ENCODE data around the gene WDR86. TPM values are rescaled to one million over a fixed set of nuclear protein-coding genes. Genes with fewer than 3 reads are reported as not detected.

Gene WDR86
- total RNA-seq, 1 donor from 2014 or later: 51.1 TPM

Small RNA genes within 50 kb of the gene (small RNA-seq; reads per million reads assigned to genes)
- not detected for gene MIR3907 (ENCODE audit: low replicate concordance)

Other genes with a start within 250 kb of the WDR86 start
- gene GBX1, start 242.3 kb downstream of the WDR86 start, total RNA-seq: not detected
- gene ASB10, start 222.8 kb downstream of the WDR86 start, total RNA-seq: not detected
- not detected for gene H2BK1, start 199.6 kb downstream of the WDR86 start, total RNA-seq
- gene ABCF2, start 182.8 kb downstream of the WDR86 start, total RNA-seq: 20.7 TPM
- 11.3 TPM for gene CHPF2, start 177.6 kb downstream of the WDR86 start, total RNA-seq
- 85.1 TPM for gene SMARCD3, start 161.3 kb downstream of the WDR86 start, total RNA-seq
- gene NUB1, start 68.2 kb downstream of the WDR86 start, total RNA-seq: 37.4 TPM
- 0.25 TPM for gene CRYGN, start 30.1 kb upstream of the WDR86 start, total RNA-seq
- gene RHEB, start 109.9 kb upstream of the WDR86 start, total RNA-seq: 68.1 TPM